KOPT-K1 (cell line): Measurements from ENCODE around the gene DIABLO.

Experiments used
- H3K27ac ChIP-seq: fragments of 200-600 bp; sonication (generic); 2 replicates; pipeline ENCODE4 v1.5.1; 2016; ENCODE audit warnings: antibody characterized with exemption, mild to moderate bottlenecking, low read depth, low read length; ENCODE audit not compliant: poor library complexity, severe bottlenecking
- H3K36me3 ChIP-seq: fragments of 200-600 bp; sonication (generic); 2 replicates; pipeline ENCODE4 v1.5.1; 2017; ENCODE audit warnings: antibody characterized with exemption, mild to moderate bottlenecking, low read length, moderate library complexity; ENCODE audit not compliant: insufficient read depth
- H3K9me3 ChIP-seq: fragments of 200-600 bp; sonication (generic); 2 replicates; pipeline ENCODE4 v1.5.1; 2017; ENCODE audit warnings: antibody characterized with exemption, low read length, mild to moderate bottlenecking; ENCODE audit not compliant: insufficient read depth, poor library complexity, severe bottlenecking

DIABLO gene

DNA sequence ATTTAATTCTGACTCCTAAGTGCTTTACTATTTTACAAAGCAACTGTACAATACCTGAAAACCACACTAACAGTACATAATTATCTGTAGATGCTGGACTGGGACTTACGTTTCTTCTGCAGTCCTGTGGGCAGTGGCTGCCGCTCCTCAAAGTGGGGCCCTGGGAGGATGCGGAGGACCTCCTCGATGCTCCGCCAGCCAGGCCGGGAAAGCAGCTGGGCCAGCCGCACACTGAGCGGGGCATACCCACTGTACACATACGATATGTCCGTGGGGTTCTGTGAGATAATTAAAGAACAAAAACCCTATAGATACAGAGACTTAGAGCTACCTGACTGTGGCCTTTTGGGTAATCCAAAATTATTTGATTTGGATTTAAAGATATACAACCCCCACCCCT lies 6.8 kb upstream of the DIABLO start:
- H3K27ac ChIP-seq, result no peak overlapping the region
- peaks cover 83% of the 10 kb centered on the region for H3K36me3 ChIP-seq
- H3K9me3 ChIP-seq, result no peaks in the 10 kb centered on the region

DNA sequence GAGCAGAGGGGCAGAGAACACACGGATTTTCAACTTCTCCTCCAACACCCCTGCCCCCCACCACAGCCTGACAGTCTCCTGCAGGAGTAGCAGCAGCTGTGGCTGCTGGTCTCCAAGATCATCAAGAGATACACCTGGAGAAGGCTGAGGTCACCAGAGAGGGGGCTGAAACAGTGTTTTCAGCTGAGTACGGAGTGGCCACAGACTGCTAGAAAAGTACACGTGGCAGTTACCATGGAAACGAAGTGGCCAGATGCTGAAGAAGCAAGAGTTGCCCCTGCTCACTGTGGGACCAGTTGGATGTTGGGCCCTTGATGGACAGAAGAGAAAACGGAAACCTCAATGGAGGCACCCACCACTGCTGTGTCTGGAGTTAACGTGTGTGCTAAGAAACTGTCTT lies 4.9 kb upstream of the DIABLO start:
- Histone ChIP-seq H3K9me3 (no peaks in the 10 kb centered on the region), H3K27ac (no peak overlapping the region), H3K36me3 (peaks cover 66% of the 10 kb centered on the region)

GRCh38 chr12:122228092-122228491 lies 2.2 kb upstream of the DIABLO start:
- Histone ChIP-seq H3K9me3 (no peaks in the 10 kb centered on the region), H3K36me3 (peaks cover 53% of the 10 kb centered on the region), H3K27ac (peak overlapping the region; percentile 38)

DNA sequence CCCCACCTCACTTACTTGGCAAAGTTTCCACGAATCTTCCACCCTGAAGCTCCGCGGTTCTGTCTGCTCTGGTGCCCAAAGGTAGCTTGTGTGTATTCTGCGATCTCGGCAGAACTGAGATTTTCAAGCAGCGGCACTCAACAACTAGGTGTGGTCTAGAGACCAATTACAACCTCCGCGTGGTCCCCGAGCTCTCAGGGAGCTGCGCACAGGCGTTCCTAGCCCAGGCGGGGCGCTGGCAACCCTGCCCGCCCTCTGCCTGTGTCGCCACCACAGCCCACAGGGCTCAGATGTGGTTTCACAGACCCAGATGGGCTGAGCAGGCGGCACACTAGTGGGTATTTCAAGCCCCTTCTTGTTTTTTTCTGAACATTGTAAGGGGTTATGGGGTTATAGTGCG lies 1.5 kb upstream of the DIABLO start:
- Histone ChIP-seq H3K27ac (peak overlapping the region; percentile 38), H3K36me3 (peaks cover 54% of the 10 kb centered on the region), H3K9me3 (no peaks in the 10 kb centered on the region)

- no peak overlapping the region for H3K27ac ChIP-seq
Measured at GRCh38 chr12:122226366-122227125, 694 bp upstream of the DIABLO start.

DNA sequence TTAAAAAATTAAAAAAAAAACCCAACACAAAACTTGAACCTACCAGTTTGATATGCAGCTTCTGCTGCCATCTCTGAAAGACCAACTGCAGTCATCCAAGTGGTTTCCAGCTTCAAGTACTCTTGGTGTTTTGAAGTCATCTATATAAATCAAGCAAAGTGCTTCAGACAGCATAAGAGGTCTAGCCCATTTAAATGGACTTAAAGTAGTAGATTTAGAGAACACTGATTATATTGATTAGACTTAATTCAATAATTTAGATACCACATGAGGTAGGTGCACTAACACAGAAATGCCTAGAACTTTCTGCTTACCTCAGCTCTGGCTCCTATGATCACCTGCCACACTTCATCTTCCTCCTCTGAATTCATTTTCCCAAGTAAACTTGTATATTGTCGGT lies 9.4 kb downstream of the DIABLO start:
- H3K9me3 ChIP-seq, result no peaks in the 10 kb centered on the region
- H3K36me3 ChIP-seq, result peaks cover 98% of the 10 kb centered on the region
- H3K27ac ChIP-seq, result no peak overlapping the region

More at GRCh38 chr12:122226366-122227125, 694 bp upstream of the DIABLO start:
- H3K9me3 ChIP-seq, result no peaks in the 10 kb centered on the region
- H3K36me3 ChIP-seq, result peaks cover 53% of the 10 kb centered on the region

GRCh38 chr12:122215771-122216170 lies 10.1 kb downstream of the DIABLO start:
- H3K9me3 ChIP-seq, result no peaks in the 10 kb centered on the region
- H3K36me3 ChIP-seq, result peaks cover 98% of the 10 kb centered on the region
- no peak overlapping the region for H3K27ac ChIP-seq

GRCh38 chr12:122208073-122208820 lies 17.6 kb downstream of the DIABLO start:
- peaks cover 77% of the 10 kb centered on the region for H3K36me3 ChIP-seq
- no peak overlapping the region for H3K27ac ChIP-seq
- H3K9me3 ChIP-seq, result no peaks in the 10 kb centered on the region

- Histone ChIP-seq H3K27ac (no peak overlapping the region), H3K9me3 (no peaks in the 10 kb centered on the region), H3K36me3 (peaks cover 68% of the 10 kb centered on the region)
Measured at GRCh38 chr12:122207391-122207790, 18.5 kb downstream of the DIABLO start.

DNA sequence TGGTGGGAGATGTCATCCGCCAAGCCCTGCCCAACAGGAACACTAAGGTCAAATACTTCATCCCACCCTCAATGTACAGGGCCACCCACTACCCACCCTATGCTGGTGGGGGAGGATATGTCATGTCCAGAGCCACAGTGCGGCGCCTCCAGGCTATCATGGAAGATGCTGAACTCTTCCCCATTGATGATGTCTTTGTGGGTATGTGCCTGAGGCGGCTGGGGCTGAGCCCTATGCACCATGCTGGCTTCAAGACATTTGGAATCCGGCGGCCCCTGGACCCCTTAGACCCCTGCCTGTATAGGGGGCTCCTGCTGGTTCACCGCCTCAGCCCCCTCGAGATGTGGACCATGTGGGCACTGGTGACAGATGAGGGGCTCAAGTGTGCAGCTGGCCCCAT lies 18.9 kb downstream of the DIABLO start:
- peaks cover 64% of the 10 kb centered on the region for H3K36me3 ChIP-seq
- H3K9me3 ChIP-seq, result no peaks in the 10 kb centered on the region
- no peak overlapping the region for H3K27ac ChIP-seq

DNA sequence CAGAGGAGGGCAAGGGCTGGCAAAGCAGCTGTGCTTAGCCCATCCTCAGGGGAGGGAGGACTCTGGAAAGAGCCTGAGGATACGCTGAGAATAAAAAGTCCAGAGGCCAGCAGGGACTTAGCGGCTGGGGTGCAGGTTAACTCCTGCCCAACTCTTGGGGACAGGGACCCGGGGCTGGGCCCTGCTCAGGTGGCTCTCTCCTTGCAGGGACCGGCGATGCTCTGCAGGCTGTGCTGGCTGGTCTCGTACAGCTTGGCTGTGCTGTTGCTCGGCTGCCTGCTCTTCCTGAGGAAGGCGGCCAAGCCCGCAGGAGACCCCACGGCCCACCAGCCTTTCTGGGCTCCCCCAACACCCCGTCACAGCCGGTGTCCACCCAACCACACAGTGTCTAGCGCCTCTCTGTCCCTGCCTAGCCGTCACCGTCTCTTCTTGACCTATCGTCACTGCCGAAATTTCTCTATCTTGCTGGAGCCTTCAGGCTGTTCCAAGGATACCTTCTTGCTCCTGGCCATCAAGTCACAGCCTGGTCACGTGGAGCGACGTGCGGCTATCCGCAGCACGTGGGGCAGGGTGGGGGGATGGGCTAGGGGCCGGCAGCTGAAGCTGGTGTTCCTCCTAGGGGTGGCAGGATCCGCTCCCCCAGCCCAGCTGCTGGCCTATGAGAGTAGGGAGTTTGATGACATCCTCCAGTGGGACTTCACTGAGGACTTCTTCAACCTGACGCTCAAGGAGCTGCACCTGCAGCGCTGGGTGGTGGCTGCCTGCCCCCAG lies 19.6 kb downstream of the DIABLO start:
- no peak overlapping the region for H3K27ac ChIP-seq
- H3K36me3 ChIP-seq, result peaks cover 57% of the 10 kb centered on the region
- no peaks in the 10 kb centered on the region for H3K9me3 ChIP-seq

DNA sequence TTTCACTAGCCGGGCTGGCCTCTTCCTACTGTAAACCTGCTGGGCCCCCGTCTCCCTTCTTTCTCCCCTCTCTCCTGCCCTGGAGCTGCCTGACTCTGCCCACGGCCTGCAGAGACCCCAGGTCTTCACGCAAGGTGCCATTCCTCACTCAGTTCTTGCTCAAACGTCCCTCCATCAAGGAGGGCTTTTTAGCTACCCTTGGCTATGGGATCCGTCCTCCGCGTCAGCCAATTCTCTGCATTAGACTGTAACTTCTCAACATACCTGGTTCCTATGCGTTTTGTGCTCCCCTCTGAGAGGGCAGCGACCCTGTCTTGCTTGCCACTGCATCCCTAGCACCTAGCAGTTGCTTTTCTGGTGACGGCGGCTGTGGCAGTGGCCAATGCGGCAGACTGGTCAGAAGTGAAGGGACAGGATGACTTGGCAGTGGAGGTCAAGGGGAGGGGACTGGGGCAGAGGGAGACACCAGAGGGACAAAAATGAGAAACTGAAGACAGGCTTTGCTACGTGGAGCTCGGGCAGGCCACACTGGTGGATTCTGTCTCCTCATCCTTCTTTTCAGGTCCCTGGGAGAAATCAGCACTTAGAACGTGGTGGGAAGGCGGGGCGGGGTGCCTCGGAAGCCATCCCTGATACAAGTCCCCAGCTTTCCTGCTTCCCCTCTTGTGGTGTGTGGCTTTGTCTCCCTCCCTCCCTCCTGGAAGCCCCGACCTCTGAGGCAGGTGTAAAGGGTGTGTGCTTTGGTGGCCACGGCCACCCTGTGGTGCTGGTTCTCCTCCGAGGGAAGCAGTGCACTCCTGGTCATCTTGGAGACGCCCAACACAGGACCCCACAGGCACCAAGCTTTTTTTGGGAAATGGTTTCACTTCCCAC lies 20.6 kb downstream of the DIABLO start:
- Histone ChIP-seq H3K36me3 (peaks cover 47% of the 10 kb centered on the region), H3K9me3 (no peaks in the 10 kb centered on the region), H3K27ac (no peak overlapping the region)

DNA sequence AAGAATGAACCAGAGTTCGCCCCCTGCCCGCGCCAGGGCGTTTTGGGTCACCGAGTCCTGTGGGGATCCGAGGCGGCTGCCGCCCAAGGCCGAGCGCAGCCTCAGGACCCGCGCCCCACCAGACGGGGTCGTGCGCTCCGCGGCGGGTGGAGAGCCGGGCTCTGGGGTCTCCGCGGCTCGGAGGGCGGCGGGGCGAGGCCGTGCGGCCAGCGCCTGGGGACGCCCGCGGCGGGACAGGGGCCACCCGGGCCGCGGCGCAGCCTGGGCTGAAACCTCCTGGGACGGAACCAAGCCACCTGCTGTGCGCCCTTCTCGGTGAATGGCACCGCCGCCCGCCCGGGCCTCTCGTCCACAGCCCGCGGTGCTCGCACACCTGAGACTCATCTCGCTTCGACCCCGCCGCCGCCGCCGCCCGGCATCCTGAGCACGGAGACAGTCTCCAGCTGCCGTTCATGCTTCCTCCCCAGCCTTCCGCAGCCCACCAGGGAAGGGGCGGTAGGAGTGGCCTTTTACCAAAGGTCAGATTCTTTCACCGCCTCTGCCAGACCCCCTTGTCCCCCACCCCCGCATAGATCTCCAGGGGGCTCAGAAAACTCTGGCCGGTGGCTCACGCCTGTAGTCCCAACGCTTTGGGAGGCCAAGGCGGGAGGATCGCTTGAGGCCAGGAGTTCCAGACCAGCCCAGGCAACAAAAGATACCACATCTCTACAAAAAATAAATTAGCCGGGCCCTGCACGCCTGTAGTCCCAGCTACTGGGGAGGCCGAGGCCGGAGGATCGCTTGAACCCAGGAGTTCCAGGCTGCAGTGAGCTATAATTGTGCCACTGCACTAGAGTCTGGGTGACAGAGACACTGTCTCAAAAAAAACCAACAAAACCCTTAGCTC lies 21.4 kb downstream of the DIABLO start:
- Histone ChIP-seq H3K27ac (no peak overlapping the region), H3K36me3 (peaks cover 38% of the 10 kb centered on the region), H3K9me3 (no peaks in the 10 kb centered on the region)
